Activated CD8-positive, alpha-beta memory T cell treated with anti-CD3 and anti-CD28 coated beads for 4 hours (primary cell): ENCODE results near the gene DR1.

Experiments
- DNase-seq, 2 donors: peaks; one replicate each; pipeline ENCODE4 v3.0.0-alpha.2; 2020; ENCODE audit warnings: low read depth in 2 of 2

DR1 gene

DNA sequence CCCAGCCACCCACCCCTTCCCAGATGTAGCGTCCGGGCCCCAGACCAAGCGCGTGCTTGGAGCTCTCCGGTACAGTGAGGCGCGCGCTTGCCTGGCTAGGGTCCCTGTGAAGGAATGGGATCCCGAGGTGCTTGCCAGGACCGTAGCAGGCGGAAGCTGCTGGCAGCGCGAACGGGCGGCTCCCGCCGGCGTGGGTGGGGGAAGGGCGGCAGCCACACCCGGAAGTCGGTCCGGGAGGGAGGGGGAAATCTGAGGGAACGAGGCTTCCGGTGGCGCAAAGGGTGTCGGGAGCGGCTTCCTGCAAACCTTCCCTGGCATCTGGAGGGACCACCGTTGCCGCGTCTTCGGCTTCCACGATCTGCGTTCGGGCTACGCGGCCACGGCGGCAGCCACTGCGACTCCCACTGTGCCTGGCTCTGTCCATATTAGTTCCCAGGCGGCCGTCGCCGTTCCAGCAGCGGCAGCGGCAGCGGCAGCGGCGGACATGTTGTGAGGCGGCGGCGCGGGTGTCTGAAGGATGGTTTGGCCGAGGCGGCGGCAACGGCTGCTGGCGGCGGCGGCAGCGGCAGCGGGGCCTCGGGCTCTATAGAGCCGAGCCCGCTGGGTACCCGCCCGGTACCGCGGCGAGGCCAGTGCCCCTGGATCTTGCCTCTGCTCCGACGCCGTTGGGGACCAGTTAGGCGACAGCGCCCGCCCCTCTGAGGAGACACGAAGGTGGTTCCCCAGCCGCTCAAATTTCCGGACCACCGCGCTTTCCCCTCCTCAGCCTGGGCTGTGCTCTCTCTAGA is at the start of gene DR1:
Gene DR1, plus strand, starts transcription at position 275 of the 788 bp plus-strand sequence. CDS start 739 bp downstream, outside the sequence.
- peak; percentile 84 for DNase-seq

DNA sequence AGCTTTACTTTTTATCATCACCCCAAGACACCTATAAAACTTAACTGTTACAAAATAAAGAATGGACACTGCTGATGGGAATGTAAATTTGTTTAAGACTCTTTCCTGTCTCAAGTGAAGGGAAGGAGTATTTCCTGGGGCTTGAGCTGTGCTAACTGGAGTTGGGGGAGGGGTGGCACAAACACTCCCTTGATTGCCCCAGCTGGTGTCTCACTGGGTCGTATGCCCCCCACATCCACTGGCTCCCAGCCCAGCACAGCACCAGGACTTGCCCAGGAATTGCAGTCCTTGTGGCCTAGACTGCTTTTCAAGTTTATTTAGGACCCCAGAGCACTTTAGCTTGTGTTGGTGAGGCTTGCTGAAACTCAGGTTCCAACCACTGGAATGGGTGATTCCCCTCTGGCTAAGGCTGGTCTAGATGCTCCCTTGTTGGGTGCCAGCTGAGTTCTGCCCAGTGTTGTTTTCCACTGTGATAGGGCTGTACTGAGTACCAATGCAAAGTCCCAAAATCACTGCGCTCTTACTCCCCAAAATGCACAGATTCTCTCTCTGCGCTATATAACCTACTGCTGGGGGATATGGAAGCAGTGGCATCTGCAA is 49.1 kb upstream of the DR1 start:
- DNase-seq: no peak

DNA sequence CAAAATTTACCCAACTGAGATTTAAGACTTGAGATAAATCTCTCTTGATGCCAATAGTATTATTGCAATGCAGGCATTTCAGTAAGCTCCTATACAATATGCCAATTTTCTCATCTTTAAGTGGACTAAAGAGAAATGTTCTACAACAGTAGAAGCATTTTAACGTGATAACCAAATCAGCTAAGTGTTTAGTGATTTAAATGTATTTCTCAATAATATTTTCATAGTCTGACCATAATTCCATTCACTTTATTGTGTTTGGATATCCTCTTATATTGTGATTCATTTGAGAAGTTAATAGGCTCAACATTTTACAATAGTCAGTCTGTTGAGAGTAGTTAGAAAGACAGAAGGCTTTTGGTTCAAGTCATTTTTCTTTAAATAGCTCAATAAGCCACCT is 44.6 kb upstream of the DR1 start:
- DNase-seq: no peak

DNA sequence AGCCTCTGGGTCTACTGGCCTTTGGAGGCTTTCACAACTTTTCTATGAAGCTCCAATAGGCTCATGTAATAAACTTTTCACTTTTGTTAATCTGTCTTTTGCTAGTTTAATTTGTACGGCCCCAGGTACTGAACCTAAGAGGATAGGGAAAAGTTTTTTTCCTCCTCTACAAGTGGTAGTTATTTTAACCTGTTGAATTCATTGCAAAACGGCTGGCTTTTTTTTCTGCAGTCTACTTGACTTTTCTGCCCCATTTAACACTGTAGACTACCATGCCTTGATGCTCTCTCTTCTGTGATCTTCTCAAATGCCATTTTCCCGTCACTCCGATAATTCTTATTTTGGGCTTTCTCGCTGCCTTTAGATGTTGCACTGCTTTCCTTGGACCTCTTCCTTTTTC is 43.6 kb upstream of the DR1 start:
- DNase-seq: no peak

GRCh38 chr1:93304716-93305138 is 41.0 kb upstream of the DR1 start:
- DNase-seq: peak; percentile 2 to 19

- DNase-seq: no peak
Measured at GRCh38 chr1:93306920-93307319, 38.8 kb upstream of the DR1 start.

DNA sequence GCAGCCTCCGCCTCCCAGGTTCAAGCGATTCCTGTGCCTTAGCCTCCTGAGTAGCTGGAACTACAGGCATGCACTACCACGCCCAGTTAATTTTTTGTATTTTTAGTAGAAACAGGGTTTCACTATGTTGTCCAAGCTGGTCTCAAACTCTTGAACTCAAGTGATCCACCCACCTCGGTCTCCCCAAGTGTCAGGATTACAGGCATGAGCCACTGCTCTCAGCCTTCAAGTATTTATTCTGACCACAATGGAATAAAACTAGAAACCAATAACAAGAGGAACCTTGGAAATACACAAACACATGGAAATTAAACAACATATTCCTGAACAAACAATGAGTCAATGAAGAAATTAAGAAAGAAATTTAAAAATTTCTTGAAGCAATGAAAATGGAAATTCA is 32.7 kb upstream of the DR1 start:
- DNase-seq: no peak

- no peak for DNase-seq
Measured at GRCh38 chr1:93317207-93317606, 28.5 kb upstream of the DR1 start.

DNA sequence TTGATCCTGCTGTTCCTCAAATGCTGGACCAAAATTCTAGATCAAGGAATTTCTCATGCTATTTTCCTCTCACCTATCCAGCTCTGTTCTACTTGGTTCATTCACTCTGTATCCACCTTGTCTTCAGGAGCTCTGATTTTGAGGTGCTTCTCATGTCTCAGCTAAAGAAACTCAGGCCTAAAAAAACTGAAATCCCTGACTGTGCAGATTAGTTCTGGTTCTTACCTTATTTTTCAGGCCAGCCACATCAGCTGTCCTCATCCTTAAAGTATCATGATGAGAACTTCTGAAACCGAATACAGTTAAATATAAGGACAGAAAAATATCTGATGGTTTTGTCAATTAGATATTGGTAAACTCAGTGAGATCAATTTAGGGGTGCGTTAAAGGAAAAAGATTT is 27.8 kb upstream of the DR1 start:
- no peak for DNase-seq

DNA sequence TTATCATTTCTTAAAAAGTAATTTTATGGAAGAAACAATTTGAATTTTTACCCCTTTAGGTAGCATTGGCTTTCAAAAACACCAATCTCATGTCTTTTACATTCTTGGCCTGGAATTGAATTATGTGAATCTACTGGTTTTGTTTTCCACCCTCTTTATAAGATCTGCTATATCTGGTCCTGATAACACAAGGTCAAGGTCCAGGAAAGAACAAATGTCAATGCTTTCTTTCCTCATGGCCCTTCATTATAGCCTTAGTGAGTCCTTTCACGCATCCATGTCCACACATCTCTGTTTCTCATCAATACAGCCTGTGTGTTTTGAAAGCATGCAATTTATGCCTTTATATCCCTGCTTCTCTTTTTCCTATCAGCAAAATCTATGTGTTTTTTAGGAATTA is 24.0 kb upstream of the DR1 start:
- no peak for DNase-seq

- no peak for DNase-seq
Measured at GRCh38 chr1:93322349-93322748, 23.4 kb upstream of the DR1 start.

DNA sequence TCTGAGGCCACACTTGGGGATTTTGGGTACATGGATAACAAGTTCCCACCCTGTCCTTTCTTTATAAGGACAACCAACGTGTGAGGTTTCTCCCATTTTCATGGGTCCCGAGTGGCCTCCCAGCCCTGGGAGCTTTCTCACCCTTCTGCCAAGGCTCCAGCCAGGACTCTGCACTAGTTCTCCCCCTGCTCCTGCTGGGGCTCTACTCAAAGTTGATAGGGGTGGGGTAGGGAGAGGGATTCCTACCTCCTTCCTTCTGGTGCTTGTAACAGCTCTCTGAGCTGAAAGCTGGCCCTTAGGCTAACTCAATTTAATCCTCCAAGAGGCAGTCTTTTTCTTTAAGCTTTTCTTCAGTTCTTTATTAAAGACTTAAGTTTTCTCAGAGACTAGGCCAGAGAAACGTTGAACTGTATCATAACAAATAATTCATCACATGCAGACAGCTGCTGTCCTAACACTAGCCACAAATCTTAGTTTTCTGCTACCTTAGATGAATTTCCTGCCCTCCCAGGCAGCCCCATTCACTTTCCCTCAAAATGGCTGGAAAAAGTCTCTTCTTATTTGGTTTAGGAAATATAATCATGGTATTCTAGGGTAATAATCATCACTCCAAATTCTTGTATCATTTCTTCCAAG is 22.4 kb upstream of the DR1 start:
- no peak for DNase-seq

- DNase-seq: no peak
Measured at GRCh38 chr1:93324486-93325464, 20.9 kb upstream of the DR1 start.

DNA sequence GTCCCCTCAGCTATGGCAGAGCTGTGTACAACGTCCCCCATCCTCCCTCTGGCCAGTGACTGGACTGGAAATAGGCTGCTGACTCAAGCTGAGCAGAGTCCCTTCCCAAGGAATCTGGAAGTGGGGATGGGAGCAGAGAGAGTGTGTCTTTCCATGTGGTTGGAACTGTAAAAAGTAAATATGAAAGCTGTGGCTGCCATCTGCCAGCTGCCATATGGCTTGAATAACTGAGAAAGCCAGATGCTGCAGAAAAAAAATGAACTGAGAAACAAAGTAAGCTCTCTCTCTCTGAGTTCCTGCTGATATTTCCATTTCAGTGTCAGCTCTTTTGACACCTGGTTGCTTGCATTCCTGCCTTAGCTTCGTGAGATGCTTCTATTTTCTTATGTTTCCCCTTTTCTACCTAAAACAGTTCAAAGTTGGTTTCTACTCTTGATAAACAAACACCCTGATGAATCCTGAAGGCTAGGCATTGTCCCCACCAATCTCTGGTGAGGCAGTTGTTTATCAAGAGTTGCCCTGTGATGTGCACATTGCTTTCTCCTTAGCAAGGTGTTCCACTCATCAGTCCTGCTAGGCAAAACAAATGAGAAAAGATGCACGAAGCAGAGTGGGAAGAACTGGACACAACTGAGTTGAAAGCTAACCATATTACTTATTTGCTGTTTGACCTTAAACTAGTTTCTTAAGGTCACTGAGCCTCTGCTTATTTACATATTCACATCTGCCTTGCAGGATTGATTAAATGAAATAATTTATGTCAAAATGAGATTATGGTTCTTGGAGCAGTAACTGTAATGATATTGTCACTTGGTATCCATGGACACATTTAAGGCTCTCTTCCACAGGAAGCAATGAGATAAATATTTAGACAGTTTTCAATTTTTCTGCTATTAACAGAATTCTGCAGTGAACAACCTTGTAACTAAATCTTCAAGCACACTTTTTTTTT is 16.6 kb upstream of the DR1 start:
- no peak for DNase-seq

DNA sequence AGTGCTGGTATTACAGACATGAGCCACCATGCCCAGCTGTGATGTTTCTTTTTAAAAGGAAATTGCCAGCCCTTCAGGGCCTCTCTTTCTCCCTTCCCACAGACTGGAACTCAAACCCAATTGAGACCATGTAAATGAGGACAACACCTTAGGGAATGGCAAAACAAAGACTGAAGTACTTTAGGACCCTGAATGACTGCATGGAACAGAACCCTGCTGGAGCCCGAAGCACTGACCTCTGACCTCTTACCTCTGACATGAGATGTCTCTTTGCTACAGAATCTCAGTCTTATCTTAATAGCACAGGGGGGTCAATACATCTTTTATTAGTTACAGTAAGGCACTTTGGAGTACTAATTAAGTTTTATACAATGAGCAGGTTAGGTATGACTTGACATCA is 15.5 kb upstream of the DR1 start:
- DNase-seq: no peak

GRCh38 chr1:93330617-93331016 is 15.1 kb upstream of the DR1 start:
- DNase-seq: no peak

GRCh38 chr1:93331412-93331811 is 14.3 kb upstream of the DR1 start:
- DNase-seq: no peak

- DNase-seq: no peak
Measured at GRCh38 chr1:93332368-93332767, 13.3 kb upstream of the DR1 start.

DNA sequence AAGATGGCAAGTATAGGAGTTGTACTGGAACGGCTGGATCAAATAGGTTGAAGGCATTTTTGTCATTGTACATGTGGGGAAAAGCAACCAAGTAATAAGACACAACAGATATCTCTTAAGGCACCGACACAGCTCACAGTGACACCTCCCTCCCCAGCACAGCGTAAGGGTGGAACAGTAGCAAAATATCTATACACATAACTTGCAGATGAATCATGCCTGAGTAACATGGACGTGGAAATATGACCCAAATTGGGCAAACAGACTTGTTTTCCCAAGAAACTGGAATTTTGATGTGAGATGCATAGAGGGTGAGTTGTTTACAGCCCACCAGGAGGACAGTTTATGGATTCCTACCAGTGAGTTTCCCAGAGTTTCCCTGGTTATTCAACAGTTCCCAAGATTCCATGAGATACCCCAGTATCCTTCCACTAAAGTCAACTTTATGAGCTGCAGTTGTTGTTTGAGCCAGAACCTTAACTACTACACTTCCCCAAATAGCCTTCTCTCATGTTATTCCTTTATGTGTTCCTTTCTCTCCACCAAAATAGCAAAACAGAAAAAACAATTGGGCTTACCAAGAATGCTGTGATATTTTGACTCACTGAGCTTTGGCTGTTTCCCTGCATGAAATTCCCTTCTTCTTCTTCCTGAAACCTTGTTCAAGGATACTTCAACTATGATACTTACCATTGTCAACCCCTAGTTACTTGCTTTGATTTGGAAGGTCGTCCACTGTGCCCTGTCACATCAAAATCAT is 7.1 kb upstream of the DR1 start:
- DNase-seq: no peak

- DNase-seq: no peak
Measured at GRCh38 chr1:93339171-93339697, 6.5 kb upstream of the DR1 start.
